Mucosa of gallbladder (tissue), 1 donor: ENCODE data around the gene ZNF664. TPM values are rescaled to one million over a fixed set of nuclear protein-coding genes. Genes with fewer than 3 reads are reported as not detected.

Experiments
- total RNA-seq: library from RNA; stranded (reverse); gene quantifications from one replicate; pipeline ENCODE4 v1.2.1, GENCODE V29; 2021
- donor health status: DM: no; HTN: no; CAD: no.

The ZNF664 gene
- total RNA-seq, 1 donor from 2014 or later: 146 TPM

Other genes starting within 250 kb of the ZNF664 start
- 0.23 TPM for gene DNAH10, start 210.9 kb upstream of the ZNF664 start, total RNA-seq
- 45.6 TPM for gene CCDC92, start 384 bp upstream of the ZNF664 start, total RNA-seq